ENCODE data around the gene IL31RA. TPM values are rescaled to one million over a fixed set of nuclear protein-coding genes. Genes with fewer than 3 reads are reported as not detected.

The IL31RA gene
- total RNA-seq, 1 donor from 2014 or later = not detected

DNA sequence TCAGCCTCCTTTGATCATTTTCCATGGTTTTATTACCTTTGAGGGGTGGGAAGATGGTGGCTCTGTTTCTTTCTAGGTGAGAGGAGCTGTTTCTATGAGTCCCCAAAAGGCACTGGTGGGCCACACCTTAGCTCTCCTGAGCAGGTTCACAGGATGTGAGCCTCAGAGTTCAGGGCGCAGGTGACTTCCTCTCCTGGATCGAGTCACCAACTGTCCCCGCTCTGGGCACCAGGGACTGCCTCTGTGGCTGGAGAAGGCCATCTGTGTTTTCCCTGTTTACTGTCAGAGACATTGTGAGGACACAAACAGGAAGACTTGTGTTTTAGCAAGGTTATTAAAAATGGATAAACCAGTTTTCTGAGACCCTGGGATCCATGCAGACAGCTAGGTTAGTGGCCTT, 68.5 kb downstream of the IL31RA start:
- TF ChIP-seq, protein P1, sequence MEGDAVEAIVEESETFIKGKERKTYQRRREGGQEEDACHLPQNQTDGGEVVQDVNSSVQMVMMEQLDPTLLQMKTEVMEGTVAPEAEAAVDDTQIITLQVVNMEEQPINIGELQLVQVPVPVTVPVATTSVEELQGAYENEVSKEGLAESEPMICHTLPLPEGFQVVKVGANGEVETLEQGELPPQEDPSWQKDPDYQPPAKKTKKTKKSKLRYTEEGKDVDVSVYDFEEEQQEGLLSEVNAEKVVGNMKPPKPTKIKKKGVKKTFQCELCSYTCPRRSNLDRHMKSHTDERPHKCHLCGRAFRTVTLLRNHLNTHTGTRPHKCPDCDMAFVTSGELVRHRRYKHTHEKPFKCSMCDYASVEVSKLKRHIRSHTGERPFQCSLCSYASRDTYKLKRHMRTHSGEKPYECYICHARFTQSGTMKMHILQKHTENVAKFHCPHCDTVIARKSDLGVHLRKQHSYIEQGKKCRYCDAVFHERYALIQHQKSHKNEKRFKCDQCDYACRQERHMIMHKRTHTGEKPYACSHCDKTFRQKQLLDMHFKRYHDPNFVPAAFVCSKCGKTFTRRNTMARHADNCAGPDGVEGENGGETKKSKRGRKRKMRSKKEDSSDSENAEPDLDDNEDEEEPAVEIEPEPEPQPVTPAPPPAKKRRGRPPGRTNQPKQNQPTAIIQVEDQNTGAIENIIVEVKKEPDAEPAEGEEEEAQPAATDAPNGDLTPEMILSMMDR (conservative IDR thresholded peaks at IDR 0.05) = no peak
- H3K4me3 Mint-ChIP-seq = no peak overlapping the region
- H3K36me3 Mint-ChIP-seq (ENCODE audit: low read depth) = no peaks in the 10 kb centered on the region
- no peaks in the 10 kb centered on the region for H3K27me3 Mint-ChIP-seq (ENCODE audit: low read depth)
- no peaks in the 10 kb centered on the region for H3K9me3 Mint-ChIP-seq
- H3K4me1 Mint-ChIP-seq = peaks cover 16% of the 10 kb centered on the region
- H3K27ac Mint-ChIP-seq (ENCODE audit: unreplicated experiment) = no peak overlapping the region
- no peak for DNase-seq (ENCODE audit: low read depth, low spot score)

- Mint-ChIP-seq H3K27me3 (ENCODE audit: low read depth) (no peaks in the 10 kb centered on the region), H3K4me1 (peaks cover 16% of the 10 kb centered on the region), H3K4me3 (no peak overlapping the region), H3K9me3 (no peaks in the 10 kb centered on the region), H3K36me3 (ENCODE audit: low read depth) (no peaks in the 10 kb centered on the region), H3K27ac (ENCODE audit: unreplicated experiment) (peak overlapping the region; percentile 43)
- TF ChIP-seq, protein P1 (conservative IDR thresholded peaks at IDR 0.05) = no peak
- DNase-seq (ENCODE audit: low read depth, low spot score) = no peak
Measured at GRCh38 chr5:55920784-55921183, 69.6 kb downstream of the IL31RA start.

DNA sequence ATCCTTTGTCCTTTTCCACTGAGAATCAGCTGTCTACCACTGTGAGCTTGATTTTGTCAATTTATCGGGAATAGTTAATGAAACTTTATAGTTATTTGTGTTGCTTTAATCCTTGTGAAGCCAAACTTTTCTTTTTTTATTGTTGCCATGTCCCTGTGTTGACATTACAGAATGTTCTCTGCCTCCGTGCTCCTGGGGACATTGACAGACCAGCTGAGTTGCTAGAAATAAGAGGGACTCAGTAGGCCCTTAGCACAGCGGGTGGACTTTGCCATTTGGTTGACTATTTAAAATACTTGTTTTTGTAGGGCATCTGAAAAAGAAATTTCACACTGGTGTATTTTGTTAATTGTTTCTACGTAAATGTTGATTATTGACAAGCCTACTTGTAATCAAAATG, 70.5 kb downstream of the IL31RA start:
- no peak overlapping the region for H3K27ac Mint-ChIP-seq (ENCODE audit: unreplicated experiment)

DNA sequence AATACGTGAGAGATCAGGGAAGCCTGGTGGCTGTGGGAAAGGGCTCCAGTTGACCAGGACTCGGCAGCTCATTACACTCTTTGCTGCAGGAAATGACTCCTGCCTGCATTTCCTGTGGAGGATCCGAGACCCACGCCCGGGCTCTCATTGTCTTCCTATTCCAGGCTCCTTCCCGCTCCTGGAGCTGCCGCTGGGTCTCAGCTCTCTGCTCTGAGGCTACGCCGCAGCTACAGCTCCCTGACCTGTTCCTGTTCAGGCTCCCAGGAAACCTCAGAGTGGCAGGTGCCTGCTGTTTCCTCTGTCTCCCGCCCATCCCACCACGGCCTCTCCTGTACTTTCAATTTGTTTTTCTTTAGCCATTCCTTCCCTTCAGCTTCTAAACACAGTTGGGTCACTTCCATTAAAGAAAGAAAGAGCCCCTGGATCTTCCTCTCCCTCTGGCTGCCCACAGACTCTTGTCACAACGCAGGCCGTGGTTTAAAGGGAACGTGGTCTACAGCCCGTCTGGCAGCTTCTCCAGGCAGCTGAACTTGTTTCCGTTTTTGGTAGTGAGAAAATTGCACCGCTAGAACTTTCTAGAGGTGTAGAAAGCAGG, 72.1 kb downstream of the IL31RA start:
- H3K27me3 Mint-ChIP-seq (ENCODE audit: low read depth) = no peaks in the 10 kb centered on the region
- H3K36me3 Mint-ChIP-seq (ENCODE audit: low read depth) = no peaks in the 10 kb centered on the region
- TF ChIP-seq, protein P1 (conservative IDR thresholded peaks at IDR 0.05) = no peak
- H3K9me3 Mint-ChIP-seq = no peaks in the 10 kb centered on the region
- no peak overlapping the region for H3K4me3 Mint-ChIP-seq
- no peak overlapping the region for H3K27ac Mint-ChIP-seq (ENCODE audit: unreplicated experiment)
- H3K4me1 Mint-ChIP-seq = peaks cover 11% of the 10 kb centered on the region
- no peak for DNase-seq (ENCODE audit: low read depth, low spot score)

More for the DNA sequence above, 70.5 kb downstream of the IL31RA start:
- no peaks in the 10 kb centered on the region for H3K36me3 Mint-ChIP-seq (ENCODE audit: low read depth)
- DNase-seq (ENCODE audit: low read depth, low spot score) = no peak
- H3K27me3 Mint-ChIP-seq (ENCODE audit: low read depth) = no peaks in the 10 kb centered on the region
- TF ChIP-seq, protein P1 (conservative IDR thresholded peaks at IDR 0.05) = no peak
- no peaks in the 10 kb centered on the region for H3K9me3 Mint-ChIP-seq
- no peak overlapping the region for H3K4me3 Mint-ChIP-seq
- peaks cover 16% of the 10 kb centered on the region for H3K4me1 Mint-ChIP-seq

DNA sequence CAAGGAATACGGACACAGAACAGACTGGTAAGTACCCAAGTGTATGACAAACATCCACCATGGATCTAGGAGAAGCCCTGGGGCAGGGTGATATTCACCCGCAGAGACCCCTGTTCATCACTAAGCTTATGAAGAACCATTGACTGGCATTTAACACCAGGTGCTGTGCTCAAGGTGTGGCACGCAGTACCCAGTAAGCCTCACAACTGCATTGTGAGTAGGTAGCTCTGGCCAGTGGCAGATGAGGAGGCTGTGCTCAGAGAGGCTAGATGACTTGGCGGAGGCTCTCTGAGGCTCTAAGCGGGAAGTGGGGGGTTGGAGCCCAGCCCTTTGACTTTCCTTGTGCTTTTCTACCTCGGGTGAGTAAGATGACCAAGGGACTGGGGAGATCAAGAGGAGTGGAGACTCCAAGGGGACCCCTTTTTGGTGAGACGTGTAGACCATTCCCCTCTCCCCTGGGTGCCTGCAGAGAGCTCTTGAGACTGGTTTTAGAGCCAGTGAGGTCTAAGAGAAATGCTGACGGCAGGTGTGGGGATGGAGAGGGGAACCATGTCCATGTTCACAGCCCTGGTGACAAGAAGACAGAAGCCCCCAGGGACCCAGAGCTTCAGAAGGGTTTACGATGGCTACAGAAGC, 72.8 kb downstream of the IL31RA start:
- Mint-ChIP-seq H3K4me3 (no peak overlapping the region), H3K9me3 (no peaks in the 10 kb centered on the region), H3K4me1 (peaks cover 11% of the 10 kb centered on the region), H3K27ac (ENCODE audit: unreplicated experiment) (no peak overlapping the region), H3K36me3 (ENCODE audit: low read depth) (no peaks in the 10 kb centered on the region), H3K27me3 (ENCODE audit: low read depth) (no peaks in the 10 kb centered on the region)
- TF ChIP-seq, protein P1 (conservative IDR thresholded peaks at IDR 0.05) = no peak
- no peak for DNase-seq (ENCODE audit: low read depth, low spot score)

Measured in neural crest cell (in vitro differentiated cells).